HG03342 (cell line): ENCODE results near the gene CDK14.

ENCODE experiments used
- ATAC-seq: cut with Tn5 transposase; IDR thresholded peaks from one replicate; pipeline ENCODE4 v1.9.1; 2021; ENCODE audit warnings: mild to moderate bottlenecking, moderate library complexity; ENCODE audit not compliant: unreplicated experiment

The CDK14 gene

DNA sequence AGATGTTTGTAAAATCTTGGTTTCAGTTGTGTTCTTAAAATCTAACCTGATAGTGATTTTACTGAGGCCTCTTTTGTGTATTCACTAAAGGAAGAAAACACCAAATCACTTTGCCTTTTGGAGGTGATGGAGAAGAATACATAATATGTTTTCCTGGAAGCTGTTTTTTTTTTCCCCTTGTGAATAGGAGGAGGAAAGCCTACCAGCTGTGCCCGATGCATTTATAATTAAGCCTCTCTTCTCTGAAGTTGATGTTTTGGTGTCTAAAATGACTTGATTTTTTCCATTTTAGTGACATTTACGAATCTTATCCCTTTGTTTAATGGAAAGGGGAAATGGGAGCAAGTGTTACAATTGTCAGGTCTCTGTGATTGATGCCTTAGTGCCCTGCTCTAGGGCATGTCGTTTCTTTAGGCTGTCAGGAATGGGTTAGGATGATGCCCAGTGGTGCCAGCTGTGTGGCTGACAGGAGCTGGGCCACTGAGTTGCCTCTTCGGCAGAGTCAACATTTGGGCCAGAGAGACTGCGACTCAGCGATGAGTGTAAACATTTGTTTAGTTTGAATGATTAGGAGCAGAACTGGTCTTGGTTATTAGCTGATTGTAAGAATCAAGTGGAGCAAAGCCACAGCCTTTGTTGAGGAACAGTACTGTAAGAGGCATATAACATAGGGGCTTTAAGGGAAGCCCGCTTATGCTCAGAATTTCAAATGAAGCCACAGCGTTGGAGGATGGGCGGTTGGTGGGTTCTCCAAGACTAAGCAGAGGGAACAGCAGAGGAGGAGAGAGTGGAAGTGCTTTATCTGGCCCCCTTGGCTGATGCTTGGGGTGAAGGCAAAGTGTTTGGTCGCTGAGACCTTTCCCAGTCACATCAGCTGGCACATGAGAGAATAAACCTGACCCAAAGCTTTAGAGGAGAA is 81.6 kb downstream of the CDK14 start:
- no peak for ATAC-seq

DNA sequence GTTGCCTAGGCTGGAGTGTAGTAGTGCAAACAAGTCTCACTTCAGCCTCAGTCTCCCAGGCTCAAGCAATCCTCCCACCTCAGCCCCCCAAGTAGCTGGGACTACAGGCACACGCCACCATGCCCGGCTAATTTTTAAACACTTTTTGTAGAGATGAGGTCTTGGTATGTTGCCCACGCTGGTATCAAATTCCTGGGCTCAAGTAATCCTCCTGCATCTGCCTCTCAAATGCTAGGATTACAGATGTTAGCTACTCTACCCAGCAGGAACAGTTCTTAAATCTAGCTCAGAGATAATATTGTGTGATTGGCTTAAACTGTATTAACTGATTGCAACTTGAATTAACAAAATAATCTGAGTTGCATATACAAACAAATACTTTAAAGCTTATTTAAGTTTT is 82.9 kb downstream of the CDK14 start:
- no peak for ATAC-seq

- ATAC-seq: no peak
Measured at GRCh38 chr7:90680484-90680883, 84.4 kb downstream of the CDK14 start.

- ATAC-seq: no peak
Measured at GRCh38 chr7:90681336-90682022, 85.4 kb downstream of the CDK14 start.

GRCh38 chr7:90686146-90686545 is 90.0 kb downstream of the CDK14 start:
- no peak for ATAC-seq

GRCh38 chr7:90688810-90689209 is 92.7 kb downstream of the CDK14 start:
- no peak for ATAC-seq

GRCh38 chr7:90689260-90689659 is 93.1 kb downstream of the CDK14 start:
- ATAC-seq: no peak

GRCh38 chr7:90690159-90690858 is 94.2 kb downstream of the CDK14 start:
- ATAC-seq: peak; percentile 48

- no peak for ATAC-seq
Measured at GRCh38 chr7:90692396-90692795, 96.3 kb downstream of the CDK14 start.

- no peak for ATAC-seq
Measured at GRCh38 chr7:90692947-90693346, 96.8 kb downstream of the CDK14 start.

GRCh38 chr7:90693939-90694338 is 97.8 kb downstream of the CDK14 start:
- no peak for ATAC-seq

DNA sequence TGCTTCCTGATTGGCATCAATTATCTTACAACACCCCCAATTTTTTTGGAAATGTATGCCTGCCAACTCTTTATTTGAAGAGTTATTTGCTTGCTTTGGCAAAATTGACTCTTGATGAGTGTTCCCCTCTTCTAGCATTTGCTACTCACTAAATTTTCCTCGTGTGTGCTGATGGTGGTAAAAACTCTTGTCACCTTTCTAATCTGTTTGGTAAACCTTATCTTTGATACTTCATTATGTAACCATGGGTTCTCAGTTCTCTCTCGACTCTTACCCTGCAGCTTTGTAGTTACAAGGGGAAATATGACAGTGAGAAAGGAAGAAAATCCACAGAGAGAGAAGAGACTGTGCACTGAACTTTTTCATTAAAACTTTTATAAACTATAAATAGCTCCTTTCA is 102.5 kb downstream of the CDK14 start:
- no peak for ATAC-seq

DNA sequence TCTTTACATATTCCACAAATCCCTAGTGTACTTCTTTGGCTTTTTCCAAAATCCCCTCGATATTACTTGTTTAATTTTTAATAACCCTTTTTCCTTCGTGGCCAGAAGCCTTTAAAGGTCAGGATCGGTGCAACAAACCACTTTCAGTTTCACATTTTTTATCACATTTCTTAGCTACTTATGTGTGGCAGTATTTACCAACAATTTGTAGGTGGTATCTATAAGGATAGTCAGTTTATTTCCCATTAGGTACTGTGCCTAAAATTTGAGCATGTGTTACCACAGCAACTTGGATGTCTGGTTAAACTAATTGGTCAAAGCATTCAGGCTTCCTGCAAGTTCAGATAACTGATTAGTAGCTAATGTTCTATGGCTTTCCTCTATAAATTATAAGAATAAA is 104.9 kb downstream of the CDK14 start:
- peak; percentile 68 for ATAC-seq

DNA sequence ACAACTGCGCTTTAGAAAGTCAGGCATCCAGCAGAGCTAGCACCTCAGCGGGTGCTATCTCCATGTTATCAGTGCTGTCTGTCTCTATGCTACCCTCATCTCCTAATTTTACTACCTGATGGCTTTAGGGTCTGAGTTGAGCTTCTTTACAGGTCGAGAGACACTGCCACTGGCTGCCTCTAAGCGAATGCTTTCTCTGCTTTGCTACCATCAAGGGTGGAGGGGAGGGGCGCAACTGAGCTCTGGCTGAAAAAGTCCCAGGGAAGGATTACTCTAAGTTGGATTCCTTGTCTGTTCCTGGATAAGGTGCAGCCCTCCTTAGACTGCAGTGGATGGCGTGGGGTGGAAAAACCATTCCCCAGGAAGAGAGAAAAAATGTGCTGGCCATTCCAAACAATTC is 105.7 kb downstream of the CDK14 start:
- no peak for ATAC-seq

- ATAC-seq: no peak
Measured at GRCh38 chr7:90705391-90706071, 109.4 kb downstream of the CDK14 start.

DNA sequence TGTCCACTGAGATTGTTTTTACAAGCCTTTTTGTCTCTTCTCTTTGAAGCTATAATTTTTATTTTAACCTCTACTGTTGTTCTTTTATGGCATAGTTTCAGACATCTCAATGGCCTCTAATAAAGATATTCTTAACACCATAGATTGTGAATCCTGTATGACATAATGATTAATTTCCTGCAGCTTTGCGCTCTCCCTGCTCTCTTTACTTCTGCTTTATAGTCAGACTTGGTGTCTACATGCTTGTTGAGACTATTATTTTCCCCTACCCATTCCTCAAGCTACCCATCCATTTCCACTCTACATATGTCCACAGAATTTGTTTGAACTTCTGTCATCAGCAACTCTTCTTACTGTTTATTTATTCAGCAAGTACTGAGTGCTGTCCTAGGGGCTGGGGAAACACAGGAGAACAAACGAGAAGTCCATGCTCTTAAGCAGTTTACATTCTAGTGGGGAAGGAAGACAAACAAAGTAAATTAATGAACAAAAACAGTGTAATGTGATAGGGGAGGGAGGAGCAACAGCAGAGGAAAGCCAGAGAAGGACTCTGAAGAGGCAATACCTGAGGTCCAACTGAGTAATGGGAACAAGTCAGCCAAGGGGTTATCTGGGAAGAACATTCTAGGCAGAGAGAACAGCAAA is 110.1 kb downstream of the CDK14 start:
- ATAC-seq: no peak

GRCh38 chr7:90708841-90709317 is 112.8 kb downstream of the CDK14 start:
- peak; percentile 61 for ATAC-seq

DNA sequence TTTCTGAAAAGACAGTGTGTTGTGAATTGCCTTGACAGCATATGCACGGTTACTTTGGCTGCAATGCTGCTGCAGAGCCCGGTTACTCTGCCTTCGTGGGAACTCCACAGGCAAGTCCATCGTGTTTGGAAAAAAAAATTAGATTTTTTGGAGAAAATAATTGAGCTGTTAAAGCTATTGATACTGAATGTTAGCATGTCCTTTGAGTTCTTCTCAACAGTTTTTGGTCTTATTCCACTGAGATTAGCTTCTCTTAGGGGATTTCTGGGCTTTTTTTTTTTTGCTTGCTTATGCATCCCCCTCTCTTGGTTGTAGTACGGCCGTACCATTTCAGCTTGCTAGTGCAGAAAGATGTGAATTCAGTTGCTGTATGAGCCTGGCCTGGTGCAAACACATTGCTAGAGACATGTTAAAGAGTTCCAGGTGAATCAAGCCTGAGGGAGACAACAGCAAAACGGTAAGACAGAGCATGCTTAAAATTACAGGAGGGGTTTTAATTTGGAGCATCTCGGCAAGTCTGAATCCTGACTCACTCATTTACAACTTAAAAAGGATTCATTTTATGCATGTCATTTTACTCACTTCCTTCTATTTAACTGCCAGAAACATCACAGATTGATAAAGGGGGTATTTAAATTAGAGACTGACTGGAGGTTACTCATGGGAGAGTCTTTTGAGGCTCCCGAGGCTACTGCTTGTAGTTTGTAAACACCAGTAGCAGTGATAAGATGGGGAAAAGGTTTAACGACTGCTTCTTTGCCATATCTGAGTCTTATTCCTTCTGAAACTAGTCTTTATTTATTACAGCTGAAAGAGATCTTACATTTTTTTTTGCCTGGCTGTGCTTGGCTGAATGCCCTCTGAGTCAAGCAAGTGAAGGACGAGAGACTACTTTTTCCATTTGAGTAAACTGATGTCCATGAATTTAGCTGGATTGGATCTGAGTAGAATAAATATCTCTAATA is 113.7 kb downstream of the CDK14 start:
- ATAC-seq: peak; percentile 32

DNA sequence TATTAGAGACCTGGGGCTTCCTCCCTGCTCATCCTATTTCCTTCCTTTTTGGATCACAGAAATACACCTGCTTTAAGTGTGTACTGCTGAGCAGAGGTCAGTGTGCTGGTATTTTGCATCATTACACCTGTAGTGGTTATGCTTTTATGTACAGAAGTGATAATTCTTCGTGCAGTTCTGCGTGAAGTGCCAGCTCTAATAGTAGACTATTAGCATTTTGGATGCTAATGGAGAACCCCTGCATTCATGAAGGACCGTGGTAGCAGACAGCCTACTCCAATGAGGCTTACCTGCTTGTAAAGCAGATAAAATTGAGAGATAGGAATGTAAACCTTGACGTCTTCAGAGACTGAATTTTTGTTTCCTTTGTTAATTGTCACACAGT is 114.3 kb downstream of the CDK14 start:
- no peak for ATAC-seq
